NCI-H82 treated with DMSO at 0.1 percent for 48 hours (cell line): Measurements from ENCODE around the gene SNX12.
"Not testable (repeated sequence)": the region's sequence is repeated elsewhere in the genome, so short reads cannot be mapped to it uniquely, and the experiment has no call there.

Source experiments
- DNase-seq: peaks from one replicate; lab custom pipeline; 2025; ENCODE audit not compliant: unreplicated experiment; lab: John Stamatoyannopoulos, UW

The SNX12 gene

GRCh38 chrX:71095033-71095432, 26.9 kb upstream of the SNX12 start:
- DNase-seq, result no peak

GRCh38 chrX:71091263-71091662, 23.1 kb upstream of the SNX12 start:
- DNase-seq, result no peak

- no peak for DNase-seq
Measured at GRCh38 chrX:71085900-71086299, 17.8 kb upstream of the SNX12 start.

- no peak for DNase-seq
Measured at GRCh38 chrX:71082822-71083221, 14.7 kb upstream of the SNX12 start.

GRCh38 chrX:71082124-71082647, 14.1 kb upstream of the SNX12 start:
- no peak for DNase-seq

GRCh38 chrX:71081330-71082123, 13.4 kb upstream of the SNX12 start:
- DNase-seq, result no peak

GRCh38 chrX:71070531-71070930, 2.4 kb upstream of the SNX12 start:
- no peak for DNase-seq

GRCh38 chrX:71067712-71068043, 456 bp downstream of the SNX12 start:
- DNase-seq, result peak; percentile 42

GRCh38 chrX:71067089-71067488, 1.0 kb downstream of the SNX12 start:
- DNase-seq, result no peak

- DNase-seq, result no peak
Measured at GRCh38 chrX:71060127-71060526, 8.0 kb downstream of the SNX12 start.

GRCh38 chrX:71057848-71058530, 10.1 kb downstream of the SNX12 start:
- no peak for DNase-seq

- no peak for DNase-seq
Measured at GRCh38 chrX:71056867-71057266, 11.3 kb downstream of the SNX12 start.

- DNase-seq, result no peak
Measured at GRCh38 chrX:71053217-71053621, 14.9 kb downstream of the SNX12 start.

GRCh38 chrX:71052721-71053120, 15.4 kb downstream of the SNX12 start:
- DNase-seq, result no peak

GRCh38 chrX:71047891-71048290, 20.2 kb downstream of the SNX12 start:
- not testable (repeated sequence) for DNase-seq

GRCh38 chrX:71017396-71017939, 50.7 kb downstream of the SNX12 start:
- no peak for DNase-seq
